C4-2B (cell line): ENCODE measurements around the gene MAP3K19.
"Not testable (repeated sequence)": the region's sequence is repeated elsewhere in the genome, so short reads cannot be mapped to it uniquely, and the experiment has no call there.

Experiments used
- ZFX ChIP-seq: fragments of 450-650 bp; IDR thresholded peaks from 2 replicates; pipeline ENCODE4 v1.6.1; 2017
- TF ChIP-seq, protein P1 (sequence below): fragments of 450-650 bp; conservative IDR thresholded peaks from 2 replicates; pipeline ENCODE4 v1.5.1; 2017; ENCODE audit warnings: mild to moderate bottlenecking

DNA sequence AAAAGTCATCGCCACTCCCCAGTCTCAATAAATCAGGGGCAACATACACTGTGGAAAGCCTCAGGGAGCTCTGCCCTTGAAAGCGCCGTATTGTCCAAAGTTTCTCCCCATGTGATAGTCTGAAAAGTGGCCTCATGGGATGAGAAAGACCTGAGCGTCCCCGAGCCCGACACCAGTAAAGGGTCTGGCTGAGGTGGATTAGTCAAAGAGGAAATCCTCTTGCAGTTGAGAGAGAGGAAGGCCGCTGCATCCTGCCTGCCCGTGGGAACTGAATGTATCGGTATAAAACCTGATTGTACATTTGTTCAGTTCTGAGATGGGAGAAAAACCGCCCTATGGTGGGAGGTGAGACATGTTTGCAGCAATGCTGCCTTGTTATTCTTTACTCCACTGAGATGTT is 80.1 kb downstream of the MAP3K19 start:
- TF ChIP-seq, protein P1, sequence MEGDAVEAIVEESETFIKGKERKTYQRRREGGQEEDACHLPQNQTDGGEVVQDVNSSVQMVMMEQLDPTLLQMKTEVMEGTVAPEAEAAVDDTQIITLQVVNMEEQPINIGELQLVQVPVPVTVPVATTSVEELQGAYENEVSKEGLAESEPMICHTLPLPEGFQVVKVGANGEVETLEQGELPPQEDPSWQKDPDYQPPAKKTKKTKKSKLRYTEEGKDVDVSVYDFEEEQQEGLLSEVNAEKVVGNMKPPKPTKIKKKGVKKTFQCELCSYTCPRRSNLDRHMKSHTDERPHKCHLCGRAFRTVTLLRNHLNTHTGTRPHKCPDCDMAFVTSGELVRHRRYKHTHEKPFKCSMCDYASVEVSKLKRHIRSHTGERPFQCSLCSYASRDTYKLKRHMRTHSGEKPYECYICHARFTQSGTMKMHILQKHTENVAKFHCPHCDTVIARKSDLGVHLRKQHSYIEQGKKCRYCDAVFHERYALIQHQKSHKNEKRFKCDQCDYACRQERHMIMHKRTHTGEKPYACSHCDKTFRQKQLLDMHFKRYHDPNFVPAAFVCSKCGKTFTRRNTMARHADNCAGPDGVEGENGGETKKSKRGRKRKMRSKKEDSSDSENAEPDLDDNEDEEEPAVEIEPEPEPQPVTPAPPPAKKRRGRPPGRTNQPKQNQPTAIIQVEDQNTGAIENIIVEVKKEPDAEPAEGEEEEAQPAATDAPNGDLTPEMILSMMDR, result not testable (repeated sequence)
- TF ChIP-seq ZFX, result not testable (repeated sequence)
